ENCODE results near the gene SUMO3. TPM values are rescaled to one million over a fixed set of nuclear protein-coding genes. Genes with fewer than 3 reads are reported as not detected.
"Not testable (repeated sequence)": the region's sequence is repeated elsewhere in the genome, so short reads cannot be mapped to it uniquely, and the experiment has no call there.

The SUMO3 gene
- total and polyA plus RNA-seq, 2 of the 8 experiments (the other 6 are each of a cell fraction or from before 2014, with no cell fraction given), result 96.8 to 101 TPM

- ChIA-PET POLR2A (ENCODE audit: partially characterized antibody) (interaction anchor here (1.3 kb wide), 1 partner anchor 15 kb away, joined by 3 read pairs; the partner anchor contains the start of gene SUMO3), CTCF (ENCODE audit: partially characterized antibody) (interaction anchor here (1.4 to 1.6 kb wide), 2 partner anchors 61 to 343 kb away, joined by 4 read pairs; no protein-coding TSS in a partner anchor)
- not testable (repeated sequence) for H4K20me1 ChIP-seq (replicated peaks in 1 of 2; ENCODE audit: control insufficient read depth in 1 of 2, insufficient read depth in 2 of 2, low read length in 2 of 2); H2BK120ac ChIP-seq (replicated peaks; ENCODE audit: low read depth, low read length); H2BK12ac ChIP-seq (ENCODE audit: low read depth, low read length); H2AK5ac ChIP-seq (ENCODE audit: low read depth, low read length); H2BK5ac ChIP-seq (ENCODE audit: low read depth, low read length); H3K14ac ChIP-seq (ENCODE audit: insufficient read length); H3K4ac ChIP-seq (replicated peaks; ENCODE audit: insufficient read length, low read depth, low read length); H3K56ac ChIP-seq (replicated peaks; ENCODE audit: insufficient read length, low read depth, low read length); H3K27ac ChIP-seq (ENCODE audit: low read depth, low read length); H3K79me2 ChIP-seq (ENCODE audit: control insufficient read depth in 1 of 2, insufficient read depth in 2 of 2, low read length in 2 of 2); H4K8ac ChIP-seq (ENCODE audit: extremely low read depth, insufficient read depth, low read length); H3K4me1 ChIP-seq (replicated peaks in 1 of 4; ENCODE audit: control insufficient read depth in 3 of 4, insufficient read depth in 4 of 4, low read length in 3 of 4); H4K91ac ChIP-seq (replicated peaks; ENCODE audit: insufficient read length, low read length); H3K27me3 ChIP-seq (replicated peaks in 1 of 4; ENCODE audit: control insufficient read depth in 3 of 4, extremely low read depth in 1 of 4, insufficient read depth in 3 of 4, low read length in 3 of 4); H4K5ac ChIP-seq (ENCODE audit: insufficient read length, low read depth, low read length); H2BK15ac ChIP-seq (ENCODE audit: low read length); H3K18ac ChIP-seq (ENCODE audit: extremely low read depth, low read length); H3K23ac ChIP-seq (ENCODE audit: insufficient read length); DNase-seq (ENCODE audit: low read depth in 1 of 2, low spot score in 2 of 2); FAIRE-seq; H2BK20ac ChIP-seq (ENCODE audit: low read length); H3K36me3 ChIP-seq (ENCODE audit: control insufficient read depth in 2 of 4, insufficient read depth in 4 of 4, low read length in 3 of 4); H3K9ac ChIP-seq (replicated peaks in 1 of 4; ENCODE audit: extremely low read depth in 1 of 4, low read depth in 3 of 4, low read length in 3 of 4); H2AFZ ChIP-seq (ENCODE audit: low read length); H3K4me3 ChIP-seq (ENCODE audit: extremely low read depth in 1 of 4, insufficient read depth in 2 of 4, low read depth in 3 of 4, low read length in 4 of 4); H3K79me1 ChIP-seq (ENCODE audit: low read depth, low read length); H3K23me2 ChIP-seq (ENCODE audit: low read depth, low read length); H3K4me2 ChIP-seq (ENCODE audit: insufficient read depth in 1 of 2, low read depth in 2 of 2, low read length in 2 of 2)
- H3K9me3 ChIP-seq (ENCODE audit: insufficient read depth in 2 of 2, low read depth in 1 of 2, low read length in 1 of 2), result peaks cover 14 to 18% of the 10 kb centered on the region in 2 experiments
- 90% methylated on average over 23 of the region's 23 CpGs; no CpG with 5 or more reads in 1 of the 2 experiments for WGBS, 2 experiments (ENCODE audit: extremely low coverage in 1 of 2, insufficient coverage in 1 of 2, insufficient read length in 1 of 2, insufficient replicate concordance in 2 of 2, low coverage in 1 of 2, low lambda C conversion rate in 2 of 2, missing lambda C conversion rate in 1 of 2)
Observed at GRCh38 chr21:44832516-44833255, 14.8 kb upstream of the SUMO3 start.
